Activated CD4-positive, alpha-beta T cell treated with anti-CD3 and anti-CD28 coated beads, Interleukin-2, amount 50 U/mL, for 24 hours (primary cell): ENCODE measurements around the gene NAV3.
"Not testable (repeated sequence)": the region's sequence is repeated elsewhere in the genome, so short reads cannot be mapped to it uniquely, and the experiment has no call there.

Experiments
- DNase-seq, 2 donors: peaks; one replicate each; pipeline ENCODE4 v3.0.0-alpha.2; 2020; ENCODE audit warnings: low read depth in 1 of 2, low spot score in 1 of 2

Gene NAV3

DNA sequence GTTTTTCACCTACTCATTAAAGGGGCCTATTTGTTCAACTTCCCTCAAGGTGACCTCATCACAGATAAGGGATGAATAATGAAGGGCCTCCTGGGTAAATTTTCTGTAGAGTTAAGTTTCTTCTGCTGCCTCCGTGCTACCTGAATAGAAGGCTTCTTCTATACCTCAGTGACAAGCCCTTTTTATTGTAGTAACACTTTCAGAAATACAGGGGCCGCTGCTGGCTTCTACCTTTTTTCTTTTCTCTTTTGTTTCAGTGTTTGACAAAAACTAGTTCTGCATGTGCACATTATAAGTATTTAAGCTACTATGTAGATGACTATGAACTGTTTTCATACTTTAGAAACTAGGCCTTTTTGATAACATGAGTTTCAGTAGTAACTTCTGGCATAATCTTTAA lies 207.0 kb downstream of the NAV3 start:
- DNase-seq: no peak

DNA sequence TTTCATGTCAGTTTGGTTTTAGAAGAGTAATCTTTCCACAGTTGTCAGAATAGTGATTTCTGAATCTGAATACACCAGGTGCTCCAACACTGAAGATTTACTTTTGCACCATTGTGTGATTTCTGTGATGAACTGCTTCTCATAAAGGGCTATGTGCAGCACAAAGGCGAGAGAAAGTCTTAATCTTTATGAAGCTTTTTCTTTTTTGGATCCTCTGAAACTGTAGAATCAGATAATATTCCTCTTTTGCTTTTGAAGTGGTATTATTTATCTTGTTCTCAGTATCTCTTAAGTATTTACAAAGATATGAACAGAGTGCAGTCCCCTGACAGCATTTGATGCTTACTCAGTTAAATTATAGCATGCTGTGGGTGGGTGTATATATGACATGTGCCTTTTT lies 207.8 kb downstream of the NAV3 start:
- DNase-seq: no peak

DNA sequence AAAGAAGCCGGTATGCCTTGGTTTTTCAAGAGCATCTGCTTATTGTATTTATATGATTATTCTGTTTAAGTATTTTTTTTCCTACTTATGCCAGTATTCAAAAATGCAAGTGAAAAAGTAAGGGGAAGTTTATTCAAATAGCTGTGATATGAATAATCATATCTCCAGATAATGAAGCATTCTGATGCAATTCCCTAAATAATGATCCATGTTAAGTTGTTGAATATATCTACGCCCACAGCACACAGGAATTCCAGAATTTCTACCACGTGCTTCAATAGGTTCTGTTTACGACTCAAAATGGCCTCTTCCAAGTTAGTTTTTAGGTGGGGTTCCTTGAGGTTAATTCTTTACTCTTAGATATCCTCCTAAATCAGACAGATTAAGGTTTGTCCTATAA lies 208.3 kb downstream of the NAV3 start:
- no peak for DNase-seq

DNA sequence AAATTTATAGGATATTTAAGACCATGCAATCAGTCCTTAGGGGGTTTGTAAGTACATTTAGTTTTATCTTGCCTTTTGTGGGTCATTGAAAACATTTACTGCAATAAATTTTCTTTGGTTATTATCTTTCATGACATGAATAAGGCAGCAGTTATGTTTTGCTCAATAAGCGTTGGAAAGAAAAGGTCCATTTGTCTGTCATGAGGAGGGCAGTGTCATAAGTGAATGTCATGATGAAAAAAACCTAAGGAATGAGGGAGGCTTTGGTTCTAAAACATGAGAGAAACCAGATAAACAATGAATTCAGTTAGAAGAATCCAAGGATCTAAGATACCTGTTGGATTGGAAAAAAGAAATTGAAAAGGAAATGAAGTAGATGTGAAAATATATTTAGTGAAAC lies 209.4 kb downstream of the NAV3 start:
- DNase-seq: no peak

DNA sequence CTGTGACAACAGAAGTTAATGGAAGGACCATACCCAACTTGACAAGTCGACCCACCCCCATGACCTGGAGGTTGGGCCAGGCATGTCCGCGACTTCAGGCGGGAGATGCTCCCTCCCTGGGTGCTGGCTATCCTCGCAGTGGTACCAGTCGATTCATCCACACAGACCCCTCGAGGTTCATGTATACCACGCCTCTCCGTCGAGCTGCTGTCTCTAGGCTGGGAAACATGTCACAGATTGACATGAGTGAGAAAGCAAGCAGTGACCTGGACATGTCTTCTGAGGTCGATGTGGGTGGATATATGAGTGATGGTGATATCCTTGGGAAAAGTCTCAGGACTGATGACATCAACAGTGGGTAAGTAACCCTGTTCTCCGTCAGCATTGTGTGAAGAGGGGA lies 220.1 kb downstream of the NAV3 start:
- DNase-seq: no peak

DNA sequence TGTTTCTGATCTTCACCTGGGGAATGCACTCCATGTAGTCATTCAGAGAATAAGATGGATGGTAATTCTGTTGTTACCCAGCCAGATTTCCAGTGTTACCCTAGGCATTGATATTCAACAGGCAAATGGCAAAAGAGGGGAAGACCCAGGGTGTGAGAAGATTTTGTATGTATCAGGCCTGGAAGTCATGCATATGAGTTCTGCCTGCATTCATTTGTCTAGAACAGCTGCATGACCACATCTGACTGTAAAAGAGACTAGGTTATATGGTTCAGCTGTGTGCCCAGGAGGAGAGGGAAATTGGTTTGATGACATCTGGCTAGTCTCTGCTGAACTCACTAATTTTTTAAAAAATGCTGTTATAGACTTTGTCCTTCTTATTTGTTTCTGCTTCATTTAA lies 224.9 kb downstream of the NAV3 start:
- no peak for DNase-seq

DNA sequence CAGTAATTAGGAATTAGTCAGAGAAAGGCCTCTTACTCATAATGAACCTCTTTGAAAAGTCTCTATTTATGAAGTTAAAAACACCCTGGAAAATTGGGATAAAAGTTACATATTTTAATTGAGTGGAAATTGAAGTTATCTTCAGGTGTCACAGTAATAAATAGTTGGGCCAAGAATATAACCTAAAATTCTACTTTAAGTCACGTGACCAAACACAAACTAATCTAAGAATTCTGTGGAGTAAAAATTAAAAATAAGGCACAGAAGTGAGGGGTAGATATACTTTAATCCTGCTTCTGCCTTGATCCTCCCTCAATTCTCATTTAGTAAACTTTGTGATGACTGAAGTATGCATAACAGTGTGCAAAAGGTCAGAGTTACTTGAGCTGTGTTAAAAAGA lies 226.4 kb downstream of the NAV3 start:
- no peak for DNase-seq

DNA sequence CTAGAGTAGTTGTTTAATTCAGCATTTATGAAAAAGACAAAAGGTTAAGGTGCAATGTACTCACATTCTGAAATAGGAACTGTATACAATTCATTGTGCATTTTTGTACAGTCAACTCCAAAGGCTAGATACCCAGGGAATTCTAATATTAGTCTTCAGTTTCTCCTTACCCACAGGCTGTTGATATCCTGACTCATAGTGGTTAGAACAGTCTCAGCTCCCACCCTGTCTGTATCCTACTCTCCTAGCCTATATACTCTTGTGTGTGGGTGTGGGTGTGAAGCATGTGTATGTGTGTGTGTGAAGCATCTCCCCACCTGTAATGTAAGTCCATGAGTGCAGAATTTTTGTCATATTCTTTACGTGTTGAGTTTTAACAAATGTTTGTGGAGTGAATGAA lies 229.5 kb downstream of the NAV3 start:
- no peak for DNase-seq

DNA sequence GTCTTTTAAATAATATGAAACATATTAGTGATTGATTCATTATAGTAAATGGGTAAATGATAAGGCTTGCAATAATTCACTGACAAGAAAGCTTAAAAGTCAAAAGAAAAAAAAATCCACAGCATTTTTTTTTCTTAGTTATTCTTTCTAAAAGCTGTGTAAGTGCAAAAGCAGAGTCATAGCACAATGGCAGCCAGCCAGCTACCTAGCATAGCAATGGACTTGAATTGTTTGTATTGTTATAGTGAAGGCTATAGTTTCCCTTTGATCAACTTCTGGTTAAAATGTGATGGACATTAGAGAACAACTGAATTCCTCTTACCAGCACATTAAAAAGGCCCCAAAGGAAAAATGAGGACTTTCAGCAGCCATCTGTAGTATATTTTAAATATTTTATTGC lies 232.1 kb downstream of the NAV3 start:
- DNase-seq: no peak

DNA sequence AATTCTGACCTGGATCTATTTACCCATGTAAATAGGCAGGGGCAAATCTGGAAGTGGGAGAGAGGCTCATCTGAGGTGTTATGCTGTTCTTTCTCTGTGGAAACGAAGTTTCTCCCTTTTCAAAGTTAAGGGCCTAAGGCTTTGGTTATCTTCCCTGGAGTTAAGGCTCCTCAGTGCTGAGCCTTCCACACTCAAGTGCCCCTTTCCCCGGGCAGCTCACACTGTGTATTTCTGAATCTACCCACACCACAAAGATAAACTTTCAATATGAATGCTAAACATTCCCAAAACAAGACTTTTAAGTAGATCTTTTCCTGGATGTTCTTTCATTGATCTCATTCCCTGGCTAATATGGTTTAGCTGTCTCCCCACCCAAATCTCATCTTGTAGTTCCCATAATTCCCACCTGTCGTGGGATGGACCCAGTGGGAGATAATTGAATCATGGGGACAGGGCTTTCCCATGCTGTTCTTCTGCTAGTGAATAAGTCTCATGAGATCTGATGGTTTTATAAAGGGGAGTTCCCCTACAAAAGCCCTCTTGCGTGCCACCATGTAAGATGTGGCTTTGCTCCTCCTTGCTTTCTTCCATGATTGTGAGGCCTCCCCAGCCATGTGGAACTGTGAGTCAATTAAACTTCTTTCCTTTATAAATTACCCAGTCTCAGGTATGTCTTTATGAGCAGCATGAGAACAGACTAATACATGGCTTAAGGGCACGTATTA lies 251.1 kb downstream of the NAV3 start:
- DNase-seq: no peak

DNA sequence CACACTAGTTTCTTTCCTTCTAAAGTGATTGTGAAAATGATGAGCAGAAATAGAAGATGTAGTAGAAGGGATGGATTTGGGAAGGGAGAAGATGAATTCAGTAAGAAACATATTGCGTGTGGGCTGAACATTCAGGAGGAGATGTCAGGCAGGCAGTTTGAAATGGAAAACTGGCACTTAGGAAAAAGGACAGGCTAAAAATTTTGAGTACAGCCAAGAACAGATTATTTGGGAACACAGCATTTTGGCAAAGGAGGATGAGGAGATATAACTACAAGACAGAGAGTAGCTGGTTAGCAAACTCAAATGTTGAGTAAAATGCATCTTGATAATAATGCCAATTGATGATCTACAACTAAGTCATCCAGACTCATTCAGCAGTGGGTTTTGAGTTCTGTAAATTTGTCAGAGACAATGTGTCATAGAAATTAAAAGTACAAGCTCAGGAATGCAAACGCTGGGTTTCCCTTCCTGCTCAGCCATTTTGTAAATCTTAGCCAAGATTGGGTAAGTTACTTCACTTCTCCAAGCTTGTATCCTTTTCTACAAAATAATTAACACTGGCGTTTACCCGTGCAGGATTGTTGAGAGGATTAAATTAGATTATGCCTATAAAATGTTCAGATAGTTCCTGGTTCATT lies 255.0 kb downstream of the NAV3 start:
- DNase-seq: no peak

DNA sequence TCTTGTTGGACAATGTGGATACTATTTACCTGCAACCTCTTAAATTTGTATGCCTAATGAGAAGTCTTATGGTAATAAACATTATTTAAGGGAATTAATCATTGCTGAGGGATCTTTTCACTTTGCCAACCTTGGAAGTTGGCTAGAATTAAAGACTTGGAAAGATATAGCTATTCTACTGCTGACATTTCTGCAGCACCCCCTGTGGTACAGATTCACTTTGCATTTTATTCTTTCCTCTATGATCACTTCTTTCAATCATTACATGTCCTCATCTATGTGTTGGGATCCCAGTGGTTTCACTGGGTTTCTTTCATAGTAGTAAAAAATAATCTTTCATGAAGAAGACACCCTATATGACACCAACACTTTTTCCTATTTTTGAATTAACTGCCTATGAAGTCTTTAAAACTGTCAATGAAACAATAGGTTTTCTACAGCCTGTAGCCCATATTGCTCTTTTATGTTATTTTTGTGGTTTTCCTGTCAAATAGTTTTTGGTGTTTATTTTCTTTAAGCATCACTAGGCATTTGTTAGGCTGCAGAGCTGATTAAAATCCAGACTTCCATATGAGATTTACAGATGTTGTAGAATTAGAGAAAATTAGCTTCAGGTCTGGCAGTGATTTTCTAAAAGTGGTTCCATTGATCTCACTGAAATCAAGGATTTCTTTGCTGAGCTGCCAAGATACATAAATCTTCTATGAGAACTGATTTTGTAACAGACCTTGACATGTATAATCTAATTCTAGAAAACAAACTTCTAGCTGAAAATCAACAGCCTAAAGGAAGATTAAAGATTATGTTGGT lies 256.1 kb downstream of the NAV3 start:
- DNase-seq: no peak

DNA sequence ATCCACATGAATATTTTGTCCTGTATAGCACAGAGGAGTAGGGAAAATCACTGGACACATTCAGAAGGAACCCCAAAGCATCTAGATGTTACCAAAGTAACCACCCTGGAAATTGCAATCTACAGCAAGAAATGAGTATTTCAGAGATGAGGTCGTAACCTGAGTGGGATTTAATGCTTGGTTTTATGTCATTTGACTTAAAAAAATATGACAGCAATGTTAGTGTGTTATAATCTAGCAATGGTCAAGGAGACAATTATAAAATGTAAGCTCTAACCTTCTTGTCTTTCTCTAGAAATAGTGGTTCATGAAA lies 256.6 kb downstream of the NAV3 start:
- DNase-seq: no peak

DNA sequence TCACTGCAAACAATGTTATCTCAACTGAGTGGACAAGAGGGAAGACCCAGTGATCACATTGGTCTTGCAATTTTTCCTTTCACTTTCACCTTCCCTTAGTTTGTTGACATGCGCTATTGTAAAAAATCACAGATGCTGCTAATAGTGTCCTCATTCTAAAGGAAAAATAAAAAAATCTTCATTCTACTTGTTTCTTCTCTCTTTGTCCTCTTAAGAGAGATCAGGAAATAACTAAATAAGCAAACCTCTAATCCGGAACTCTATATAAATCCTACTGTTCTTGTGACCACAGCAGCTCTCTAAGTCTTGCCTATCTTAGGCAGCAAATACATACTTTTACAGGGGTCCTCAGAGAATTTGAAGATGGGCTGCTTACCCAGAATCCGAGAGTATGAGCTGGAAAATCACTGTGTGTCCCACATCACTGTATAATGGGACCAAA lies 257.7 kb downstream of the NAV3 start:
- DNase-seq: no peak

DNA sequence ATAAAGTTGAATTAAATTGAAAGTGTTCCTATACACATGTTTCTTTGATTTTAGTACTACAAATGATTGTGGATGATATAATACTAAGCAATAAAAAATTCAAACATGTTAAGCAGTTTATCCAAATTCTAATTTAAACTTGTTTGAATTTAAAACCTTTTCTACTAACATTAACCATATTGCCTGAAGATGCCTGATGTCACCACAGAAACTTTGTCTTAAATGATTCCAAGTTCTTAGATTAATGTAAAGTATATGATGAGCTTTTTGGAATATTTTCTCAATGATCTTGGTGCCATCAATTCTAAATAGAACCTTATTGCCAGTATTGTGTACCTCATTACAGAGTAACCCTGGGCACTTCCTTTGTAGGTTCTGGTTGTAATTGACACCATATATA lies 259.6 kb downstream of the NAV3 start:
- no peak for DNase-seq

DNA sequence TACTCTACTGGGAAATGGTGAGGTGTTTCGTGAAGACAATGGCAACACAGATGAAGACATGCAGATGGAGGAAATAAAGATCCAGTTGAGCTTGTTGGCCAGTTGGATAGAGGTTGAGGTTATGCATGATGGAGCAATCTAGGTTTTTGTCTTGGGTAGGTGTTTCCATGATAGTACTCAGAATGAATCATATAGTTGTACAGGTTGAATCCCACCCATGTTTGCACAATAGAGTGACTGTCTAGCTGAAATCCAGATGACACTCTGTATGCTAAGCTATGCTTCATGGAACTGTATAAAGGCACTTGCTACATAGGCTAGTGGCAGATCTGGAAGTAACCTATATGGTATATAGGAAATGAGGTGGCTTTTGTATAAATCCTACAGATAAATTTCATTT lies 264.9 kb downstream of the NAV3 start:
- DNase-seq: no peak

DNA sequence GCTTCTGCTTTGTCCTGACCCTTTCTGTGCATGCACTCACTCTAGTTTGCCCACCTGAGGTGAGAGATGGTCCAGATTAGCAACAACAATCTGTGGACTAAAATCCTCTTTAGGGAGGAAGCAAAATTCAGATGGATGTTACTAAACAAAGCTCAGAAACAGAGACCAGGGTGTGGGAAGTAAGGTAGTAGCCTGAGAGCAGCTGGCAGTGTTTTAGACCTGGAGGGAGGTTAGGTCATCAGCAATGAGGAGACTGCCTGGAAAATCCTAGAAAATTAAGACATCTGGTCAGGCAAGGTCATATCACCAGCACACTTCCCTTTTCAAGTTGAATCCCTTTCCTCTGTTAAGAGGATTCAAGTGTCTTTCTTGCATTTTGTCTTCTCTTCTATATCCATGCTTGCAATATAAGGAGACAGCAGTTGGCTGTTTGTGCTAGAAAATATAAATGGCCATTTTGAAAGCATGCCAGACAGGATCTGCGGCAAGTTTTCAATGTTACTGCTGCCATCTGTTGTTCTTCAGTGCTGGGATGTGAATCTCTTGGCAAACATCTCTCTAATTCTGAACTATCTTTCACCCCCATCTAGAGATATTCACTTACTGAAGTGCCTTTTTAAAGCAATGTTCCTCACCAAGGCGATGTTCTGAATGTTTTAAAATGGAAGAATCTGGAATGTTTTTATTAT lies 266.4 kb downstream of the NAV3 start:
- no peak for DNase-seq

DNA sequence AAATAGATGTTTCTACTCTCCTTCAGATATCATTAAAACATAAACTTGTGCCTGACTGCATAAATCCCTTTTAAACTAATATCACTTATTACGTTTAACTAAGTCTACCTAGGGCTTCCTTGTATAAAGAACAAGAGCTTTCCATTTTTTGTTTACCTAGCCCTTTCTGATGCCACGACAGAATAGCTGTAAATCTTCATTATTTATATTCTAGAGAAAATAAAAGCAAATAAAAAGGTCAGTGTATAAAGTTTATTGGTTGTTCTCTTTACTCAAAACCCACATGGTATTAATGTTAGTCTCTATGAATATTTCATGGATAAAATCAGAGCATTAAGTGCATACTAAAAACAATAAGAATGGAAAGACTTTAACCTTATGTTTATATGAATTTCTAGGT lies 269.1 kb downstream of the NAV3 start:
- DNase-seq: no peak

DNA sequence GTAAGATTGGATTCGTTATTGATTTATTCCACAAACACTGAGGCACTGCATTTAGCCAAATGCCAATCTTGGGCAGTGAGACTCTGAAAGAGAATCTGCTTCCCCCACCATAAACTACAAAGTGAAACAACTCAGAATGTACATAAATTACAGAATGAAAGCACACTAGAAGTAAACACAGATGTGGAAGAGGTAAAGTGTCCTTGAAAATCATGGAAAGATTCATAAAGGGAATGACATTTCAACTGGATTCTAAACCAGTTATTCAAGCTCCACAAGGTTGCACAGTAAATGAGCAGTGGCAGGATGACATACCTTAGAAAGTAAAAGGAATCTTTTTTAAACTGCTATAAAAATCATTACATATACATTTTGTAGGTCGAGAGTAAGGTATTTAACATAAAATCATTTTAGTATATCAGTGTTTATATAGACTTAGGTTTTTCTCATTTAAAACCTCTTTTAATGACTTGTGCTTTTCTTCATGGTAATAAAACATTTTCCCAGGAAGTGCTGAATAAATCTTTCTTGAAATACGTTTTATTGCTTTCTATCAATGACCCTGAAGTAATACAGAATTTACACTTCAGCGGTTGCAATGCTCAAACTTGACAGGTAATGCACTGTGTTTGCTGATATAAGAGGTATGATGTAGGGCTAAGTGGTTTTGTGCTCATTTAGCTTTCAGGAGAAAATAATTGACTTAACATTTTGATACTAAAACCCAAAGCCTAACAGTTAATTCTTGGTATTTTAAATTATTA lies 270.6 kb downstream of the NAV3 start:
- DNase-seq: no peak

DNA sequence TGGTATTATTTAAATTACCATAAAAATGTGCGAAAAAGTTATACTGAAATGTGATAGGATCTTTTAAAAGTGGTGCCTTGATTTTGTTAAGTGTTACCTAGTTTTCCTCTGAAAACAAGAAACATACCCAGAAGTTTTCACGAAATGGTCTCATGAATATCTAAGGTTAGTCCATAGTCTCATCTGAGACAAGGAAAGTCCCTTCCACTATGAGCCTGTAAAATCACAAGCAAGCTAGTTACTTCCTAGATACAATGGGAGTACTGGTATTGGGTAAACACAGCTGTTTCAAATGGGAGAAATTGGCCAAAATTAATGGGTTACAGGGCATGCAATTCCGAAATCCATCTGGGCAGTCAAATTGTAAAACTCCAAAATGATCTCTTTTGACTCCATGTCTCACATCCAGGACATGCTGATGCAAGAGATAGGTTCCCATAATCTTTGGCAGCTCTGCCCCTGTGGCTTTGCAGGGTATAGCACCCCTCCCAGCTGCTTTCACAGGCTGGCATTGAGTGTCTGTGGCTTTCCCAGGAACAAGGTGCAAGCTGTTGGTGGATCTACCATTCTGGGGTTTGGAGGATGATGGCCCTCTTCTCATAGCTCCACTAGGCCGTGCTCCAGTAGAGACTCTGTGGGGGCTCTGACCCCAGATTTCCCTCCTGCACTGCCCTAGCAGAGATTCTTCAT lies 271.4 kb downstream of the NAV3 start:
- no peak for DNase-seq

DNA sequence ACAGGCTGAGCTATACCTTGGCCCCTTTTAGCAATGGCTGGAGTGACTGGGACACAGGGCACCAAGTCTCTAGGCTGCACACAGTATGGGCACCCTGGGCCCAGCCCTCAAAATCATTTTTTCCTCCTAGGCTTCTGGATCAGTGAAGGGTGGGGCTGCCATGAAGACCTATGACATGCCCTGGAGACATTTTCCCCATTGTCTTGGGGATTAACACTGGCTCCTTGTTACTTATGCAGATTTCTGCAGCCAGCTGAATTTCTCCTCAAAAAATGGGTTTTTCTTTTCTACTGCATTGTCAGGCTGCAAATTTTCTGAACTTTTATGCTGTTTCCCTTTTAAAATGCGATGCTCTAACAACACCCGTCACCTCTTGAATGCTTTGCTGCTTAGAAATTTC lies 272.1 kb downstream of the NAV3 start:
- DNase-seq: not testable (repeated sequence)
